Keratinocyte (primary cell): Measurements from ENCODE around the gene TLR8. TPM values are rescaled to one million over a fixed set of nuclear protein-coding genes. Genes with fewer than 3 reads are reported as not detected.

Experiments
- DNase-seq: peaks from one replicate; pipeline ENCODE4 v3.0.0-alpha.2; 2011; ENCODE audit warnings: low read depth, missing footprints, low spot score
- FAIRE-seq: peaks from 2 replicates; lab custom pipeline; 2011; peaks lifted over from hg19 to GRCh38; lab: Jason Lieb, UNC
- H2AFZ ChIP-seq: 2 replicates; pipeline ENCODE4 v1.6.0; 2012; ENCODE audit warnings: low read length, control low read depth, inconsistent platforms; ENCODE audit not compliant: control insufficient read depth
- H3K27ac ChIP-seq: 2 replicates; pipeline ENCODE4 v1.5.1; 2011; ENCODE audit warnings: low read length; ENCODE audit not compliant: control insufficient read depth, insufficient read depth
- H3K27me3 ChIP-seq: 3 replicates; pipeline ENCODE4 v1.6.0; 2011; ENCODE audit warnings: low read length; ENCODE audit not compliant: control insufficient read depth, insufficient read depth; ENCODE audit errors: extremely low read depth
- H3K36me3 ChIP-seq, 2 experiments: 2 replicates in 1 of 2; 3 replicates in 1 of 2; pipeline ENCODE4 v1.5.1; 2011; ENCODE audit warnings: low read length in 2 of 2, mild to moderate bottlenecking in 1 of 2; ENCODE audit not compliant: control insufficient read depth in 2 of 2, insufficient read depth in 2 of 2; ENCODE audit errors: extremely low read depth in 1 of 2
- H3K4me1 ChIP-seq: 3 replicates; pipeline ENCODE4 v1.5.1; 2011; ENCODE audit warnings: low read length; ENCODE audit not compliant: control insufficient read depth, insufficient read depth; ENCODE audit errors: extremely low read depth
- H3K4me2 ChIP-seq: 3 replicates; pipeline ENCODE4 v1.6.0; 2011; ENCODE audit warnings: low read depth, low read length; ENCODE audit not compliant: control insufficient read depth, insufficient read depth; ENCODE audit errors: extremely low read depth
- H3K4me3 ChIP-seq, 3 experiments: fragments of 200-600 bp in 1 of 3; sonication (generic) in 1 of 3; 2 replicates in 2 of 3; 3 replicates in 1 of 3; pipeline ENCODE4 v1.5.1; 2011 to 2016; ENCODE audit warnings: low read length in 3 of 3, mild to moderate bottlenecking in 3 of 3, control low read depth in 2 of 3, inconsistent platforms in 1 of 3, low read depth in 1 of 3, mixed read lengths in 1 of 3, mixed run types in 1 of 3, moderate library complexity in 1 of 3; ENCODE audit not compliant: control insufficient read depth in 2 of 3, insufficient read depth in 2 of 3; ENCODE audit errors: extremely low read depth in 1 of 3
- H3K79me2 ChIP-seq: 2 replicates; pipeline ENCODE4 v1.6.0; 2012; ENCODE audit warnings: low read length; ENCODE audit not compliant: control insufficient read depth, insufficient read depth
- H3K9ac ChIP-seq: 3 replicates; pipeline ENCODE4 v1.6.0; 2011; ENCODE audit warnings: low read length; ENCODE audit not compliant: control insufficient read depth, insufficient read depth; ENCODE audit errors: extremely low read depth
- H3K9me1 ChIP-seq: 3 replicates; pipeline ENCODE4 v1.6.0; 2011; ENCODE audit warnings: low read length; ENCODE audit not compliant: control insufficient read depth, insufficient read depth; ENCODE audit errors: extremely low read depth
- H3K9me3 ChIP-seq: 2 replicates; pipeline ENCODE4 v1.5.1; 2012; ENCODE audit warnings: low read depth, low read length; ENCODE audit not compliant: control insufficient read depth
- H4K20me1 ChIP-seq: 3 replicates; pipeline ENCODE4 v1.6.0; 2011; ENCODE audit warnings: low read length; ENCODE audit not compliant: control insufficient read depth, insufficient read depth; ENCODE audit errors: extremely low read depth
- CTCF ChIP-seq, 3 experiments: IDR thresholded peaks in 1 of 3; conservative IDR thresholded peaks in 1 of 3; optimal IDR thresholded peaks in 1 of 3; 2 replicates in 2 of 3; 3 replicates in 1 of 3; pipeline versions ENCODE3 to v1.5.1; 2011; ENCODE audit warnings: low read length in 3 of 3, mild to moderate bottlenecking in 3 of 3, moderate library complexity in 2 of 3, control low read depth in 1 of 3, inconsistent platforms in 1 of 3; ENCODE audit not compliant: insufficient read depth in 2 of 3; ENCODE audit errors: extremely low read depth in 1 of 3
- EZH2 ChIP-seq: IDR thresholded peaks from one replicate; pipeline ENCODE4 v1.6.1; 2012; ENCODE audit warnings: inconsistent platforms, mild to moderate bottlenecking, low read length, moderate library complexity
- dilution Hi-C: fragments of 300-500 bp; cut with MboI; formaldehyde crosslinking; loops from one replicate; pipeline ENCODE4 v1.7.0; 2020; ENCODE audit warnings: low sequenced_read_pairs; ENCODE audit not compliant: extremely low pct_ligation_motif_present
- polyA plus RNA-seq, 5 experiments: library from polyadenylated mRNA; depleted of rRNA in 3 of 5; stranded (reverse) in 3 of 5; stranded (forward) in 1 of 5; unstranded in 1 of 5; fragments of >200 nt; gene quantifications; 1 replicate in 1 of 5; 2 replicates in 3 of 5; 3 replicates in 1 of 5; pipeline versions ENCODE4 v1.2.1 to v1.2.3, GENCODE V29; 2011 to 2012; ENCODE audit warnings: missing spikeins in 2 of 5, low read depth in 1 of 5, low replicate concordance in 1 of 5

TLR8 gene
- polyA plus RNA-seq, 1 donor (not counting 4 experiments of a cell fraction or from before 2014, with no cell fraction given): not detected

- Histone ChIP-seq H3K4me3 (no peak overlapping the region), H3K79me2 (no peaks in the 10 kb centered on the region), H3K9ac (no peak overlapping the region), H3K36me3 (no peaks in the 10 kb centered on the region), H3K9me1 (no peaks in the 10 kb centered on the region), H4K20me1 (no peaks in the 10 kb centered on the region), H3K9me3 (no peaks in the 10 kb centered on the region), H3K4me2 (no peak overlapping the region), H2AFZ (no peak overlapping the region), H3K4me1 (no peaks in the 10 kb centered on the region), H3K27me3 (no peaks in the 10 kb centered on the region), H3K27ac (no peak overlapping the region)
- no peak for FAIRE-seq
- dilution Hi-C loops: no loop called here
- DNase-seq: no peak
- TF ChIP-seq CTCF (optimal IDR thresholded peaks at IDR 0.05 in 1 of 3, IDR thresholded peaks at IDR 0.05 in 1 of 3, conservative IDR thresholded peaks at IDR 0.05 in 1 of 3; ENCODE audit: extremely low read depth in 1 of 3, insufficient read depth in 2 of 3, low read length in 3 of 3): no peak
- TF ChIP-seq EZH2: no peak
Measured at GRCh38 chrX:12877386-12877785, 29.0 kb upstream of the TLR8 start.

GRCh38 chrX:12878536-12878935, 27.9 kb upstream of the TLR8 start:
- Histone ChIP-seq H3K9me3 (no peaks in the 10 kb centered on the region), H2AFZ (no peak overlapping the region), H3K4me2 (no peak overlapping the region), H3K9me1 (no peaks in the 10 kb centered on the region), H3K27ac (no peak overlapping the region), H3K36me3 (no peaks in the 10 kb centered on the region), H3K79me2 (no peaks in the 10 kb centered on the region), H3K27me3 (no peaks in the 10 kb centered on the region), H3K9ac (no peak overlapping the region), H3K4me3 (no peak overlapping the region), H3K4me1 (no peaks in the 10 kb centered on the region), H4K20me1 (no peaks in the 10 kb centered on the region)
- FAIRE-seq (no peak), DNase-seq (no peak)
- no peak for TF ChIP-seq CTCF (optimal IDR thresholded peaks at IDR 0.05 in 1 of 3, IDR thresholded peaks at IDR 0.05 in 1 of 3, conservative IDR thresholded peaks at IDR 0.05 in 1 of 3; ENCODE audit: extremely low read depth in 1 of 3, insufficient read depth in 2 of 3, low read length in 3 of 3)
- no peak for TF ChIP-seq EZH2
- dilution Hi-C loops: no loop called here
